Dendritic cell treated with granulocyte-macrophage colony-stimulating factor and Interleukin-4, amounts not matched to agents 40 ng/mL and 50 ng/mL, for 4 days (primary cell): Measurements from ENCODE around the gene VWA3B.
A peak's percentile ranks its signal among the peaks of the same experiment; 100 is the strongest.

ENCODE experiments used
- H3K27ac Mint-ChIP-seq: one replicate; pipeline ENCODE4 v1.8.0; 2022; ENCODE audit warnings: mild to moderate bottlenecking, mixed read lengths
- H3K27me3 Mint-ChIP-seq: one replicate; pipeline ENCODE4 v1.8.0; 2022; ENCODE audit warnings: mild to moderate bottlenecking, mixed read lengths
- H3K36me3 Mint-ChIP-seq: one replicate; pipeline ENCODE4 v1.8.0; 2022; ENCODE audit warnings: low read depth, mixed read lengths
- H3K4me1 Mint-ChIP-seq: one replicate; pipeline ENCODE4 v1.8.0; 2022; ENCODE audit warnings: low read depth, mixed read lengths
- H3K4me3 Mint-ChIP-seq: one replicate; pipeline ENCODE4 v1.8.0; 2022; ENCODE audit warnings: mild to moderate bottlenecking, moderate library complexity, mixed read lengths
- H3K9me3 Mint-ChIP-seq: one replicate; pipeline ENCODE4 v1.8.0; 2022; ENCODE audit warnings: mixed read lengths
- intact Hi-C: fragments of 100-400 bp; cut with micrococcal nuclease; formaldehyde crosslinking; loops from one replicate; pipeline ENCODE4 v1.15.0; 2022

The VWA3B gene

DNA sequence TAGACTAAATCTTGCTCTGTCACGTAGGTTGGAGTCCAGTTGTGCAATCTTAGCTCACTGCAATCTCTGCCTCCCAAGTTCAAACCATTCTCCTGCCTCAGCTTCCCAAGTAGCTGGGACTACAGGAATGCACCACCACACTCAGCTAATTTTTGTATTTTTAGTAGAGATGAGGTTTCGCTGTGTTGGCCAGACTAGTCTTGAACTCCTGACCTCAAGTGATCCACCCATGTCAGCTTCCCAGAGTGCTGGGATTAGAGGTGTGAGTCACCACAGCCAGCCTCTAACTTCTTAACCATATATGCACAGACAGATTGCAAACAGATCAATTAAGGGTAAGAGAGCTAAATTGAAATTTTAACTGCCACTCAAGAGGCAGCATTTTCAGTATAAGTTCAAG, 237.2 kb downstream of the VWA3B start:
- Mint-ChIP-seq H3K27me3 (peaks cover 20% of the 10 kb centered on the region), H3K9me3 (peaks cover 48% of the 10 kb centered on the region), H3K4me1 (no peaks in the 10 kb centered on the region), H3K36me3 (no peaks in the 10 kb centered on the region), H3K27ac (no peak overlapping the region), H3K4me3 (no peak overlapping the region)
- intact Hi-C loops = no loop called here

GRCh38 chr2:98327776-98328175, 240.8 kb downstream of the VWA3B start:
- Mint-ChIP-seq H3K4me3 (no peak overlapping the region), H3K9me3 (peaks cover 12% of the 10 kb centered on the region), H3K27me3 (peaks cover 28% of the 10 kb centered on the region), H3K36me3 (no peaks in the 10 kb centered on the region), H3K4me1 (no peaks in the 10 kb centered on the region), H3K27ac (no peak overlapping the region)
- intact Hi-C loops = no loop called here

GRCh38 chr2:98329549-98329948, 242.6 kb downstream of the VWA3B start:
- no peaks in the 10 kb centered on the region for H3K9me3 Mint-ChIP-seq
- H3K27me3 Mint-ChIP-seq = peaks cover 28% of the 10 kb centered on the region
- H3K4me3 Mint-ChIP-seq = no peak overlapping the region
- no peak overlapping the region for H3K27ac Mint-ChIP-seq
- no peaks in the 10 kb centered on the region for H3K36me3 Mint-ChIP-seq
- intact Hi-C loops = no loop called here
- no peaks in the 10 kb centered on the region for H3K4me1 Mint-ChIP-seq

DNA sequence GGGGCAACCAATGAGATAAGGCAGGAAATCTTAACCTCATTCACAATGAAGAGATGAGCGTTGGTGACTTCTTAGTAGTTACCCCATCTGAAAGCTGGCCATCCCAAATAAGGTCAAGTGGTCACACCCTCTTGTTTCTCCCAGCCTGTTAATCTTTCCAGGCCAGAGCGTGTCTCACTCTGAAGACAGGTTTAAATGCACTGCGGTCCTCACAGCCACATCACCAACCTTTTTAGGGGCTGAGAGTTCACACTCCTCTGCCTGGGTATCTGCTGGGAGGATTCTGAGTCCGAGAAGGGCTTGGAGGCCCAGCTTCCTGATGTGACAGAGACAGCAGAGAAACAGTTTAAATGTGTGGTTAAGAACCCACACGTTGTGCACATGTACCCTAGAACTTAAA, 246.0 kb downstream of the VWA3B start:
- H3K4me1 Mint-ChIP-seq = no peaks in the 10 kb centered on the region
- H3K27me3 Mint-ChIP-seq = peaks cover 33% of the 10 kb centered on the region
- no peak overlapping the region for H3K27ac Mint-ChIP-seq
- no peak overlapping the region for H3K4me3 Mint-ChIP-seq
- intact Hi-C loops = no loop called here
- H3K9me3 Mint-ChIP-seq = no peaks in the 10 kb centered on the region
- H3K36me3 Mint-ChIP-seq = no peaks in the 10 kb centered on the region

DNA sequence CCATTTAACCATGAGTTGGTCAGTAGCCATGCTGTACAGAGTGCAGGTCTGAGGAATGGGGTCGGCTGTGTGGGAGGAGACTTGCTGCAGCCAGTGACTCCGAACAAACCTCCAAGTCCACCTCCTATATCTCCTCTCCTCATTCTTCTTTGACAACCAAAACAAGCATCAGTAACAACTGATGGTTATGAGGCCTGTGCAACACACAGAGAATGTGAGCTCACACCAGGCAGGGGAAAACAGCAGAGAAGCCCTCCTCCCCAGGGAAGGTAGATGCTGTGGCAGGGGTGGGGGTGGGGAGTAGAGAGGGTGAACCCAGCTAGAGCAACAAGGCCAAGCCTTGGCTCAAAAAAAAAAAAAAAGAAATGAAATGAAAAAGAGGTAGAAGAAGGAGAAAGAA, 247.0 kb downstream of the VWA3B start:
- H3K36me3 Mint-ChIP-seq = no peaks in the 10 kb centered on the region
- H3K4me3 Mint-ChIP-seq = no peak overlapping the region
- intact Hi-C loops = no loop called here
- no peaks in the 10 kb centered on the region for H3K9me3 Mint-ChIP-seq
- no peaks in the 10 kb centered on the region for H3K4me1 Mint-ChIP-seq
- H3K27ac Mint-ChIP-seq = no peak overlapping the region
- peaks cover 37% of the 10 kb centered on the region for H3K27me3 Mint-ChIP-seq

DNA sequence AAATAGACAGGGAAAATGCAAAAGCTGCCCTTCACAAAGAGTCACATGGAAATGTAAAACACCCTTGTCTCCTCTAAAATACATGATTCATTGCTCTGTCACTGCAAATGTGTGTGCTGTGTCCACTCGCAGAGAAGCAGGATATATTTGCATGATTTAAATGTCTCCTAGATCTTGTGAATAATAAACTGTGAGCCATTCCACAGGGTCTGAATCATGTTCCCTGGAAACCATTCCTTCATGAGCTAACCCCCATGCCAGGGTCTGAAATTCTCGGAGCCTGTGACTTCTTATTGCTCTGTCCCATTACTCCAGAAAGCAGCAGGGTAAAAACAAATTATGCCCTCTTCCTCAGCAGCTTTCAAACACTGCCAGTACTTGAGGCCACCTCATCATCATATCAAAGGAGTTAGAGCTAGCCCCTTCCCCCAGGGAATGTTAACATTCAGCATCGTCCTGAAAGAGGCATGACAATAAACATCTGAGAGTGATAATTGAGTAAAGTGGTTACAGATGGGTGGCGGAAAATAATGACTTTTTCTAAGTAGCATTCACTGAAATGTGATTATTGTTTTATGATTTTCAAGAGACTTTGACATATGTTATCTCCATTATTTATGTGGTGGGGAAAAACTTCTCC, 247.6 kb downstream of the VWA3B start:
- H3K36me3 Mint-ChIP-seq = no peaks in the 10 kb centered on the region
- H3K4me1 Mint-ChIP-seq = no peaks in the 10 kb centered on the region
- H3K4me3 Mint-ChIP-seq = no peak overlapping the region
- no peaks in the 10 kb centered on the region for H3K9me3 Mint-ChIP-seq
- peaks cover 43% of the 10 kb centered on the region for H3K27me3 Mint-ChIP-seq
- H3K27ac Mint-ChIP-seq = no peak overlapping the region
- intact Hi-C loops = no loop called here

DNA sequence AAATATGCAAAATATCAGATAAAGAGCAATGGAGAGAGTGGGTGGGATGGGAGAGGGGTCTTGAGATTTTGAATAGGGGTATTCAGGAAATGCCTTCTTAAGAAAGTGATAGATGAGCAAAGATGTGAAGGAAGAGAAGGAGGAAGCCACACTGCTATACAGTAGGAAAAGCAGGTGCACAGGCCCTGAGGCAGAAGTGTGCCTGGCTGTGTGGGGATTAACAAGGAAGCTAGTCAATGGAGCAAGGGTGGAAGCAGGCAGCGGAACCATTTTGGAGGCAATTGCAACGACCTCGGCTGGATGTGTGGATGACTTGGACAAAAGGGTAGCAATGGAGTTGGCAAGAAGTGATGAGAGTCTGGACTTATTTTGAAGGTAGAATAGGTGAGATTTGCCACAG, 248.3 kb downstream of the VWA3B start:
- Mint-ChIP-seq H3K4me3 (no peak overlapping the region), H3K9me3 (no peaks in the 10 kb centered on the region), H3K4me1 (no peaks in the 10 kb centered on the region), H3K27ac (no peak overlapping the region), H3K36me3 (no peaks in the 10 kb centered on the region), H3K27me3 (peaks cover 42% of the 10 kb centered on the region)
- intact Hi-C loops = no loop called here

DNA sequence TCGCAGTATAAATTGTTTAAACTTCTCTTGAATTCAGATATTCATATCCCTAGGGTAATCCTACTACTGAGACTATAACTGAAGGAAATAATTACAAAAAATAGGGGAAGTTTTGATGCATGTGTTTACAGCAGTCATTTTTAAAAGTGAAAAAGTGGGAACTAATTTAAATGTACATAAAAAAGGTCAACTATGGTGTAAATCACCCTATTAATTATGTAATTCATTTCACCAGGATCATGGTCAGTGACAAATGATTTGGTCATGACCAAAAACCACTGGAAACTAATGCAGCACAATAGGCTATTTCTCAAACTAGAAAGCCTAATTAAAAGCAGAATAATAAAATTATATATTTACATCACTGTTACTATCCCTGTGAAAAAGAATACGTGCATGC, 254.3 kb downstream of the VWA3B start:
- Mint-ChIP-seq H3K27me3 (peaks cover 55% of the 10 kb centered on the region), H3K4me3 (no peak overlapping the region), H3K36me3 (no peaks in the 10 kb centered on the region), H3K9me3 (no peaks in the 10 kb centered on the region), H3K27ac (no peak overlapping the region), H3K4me1 (peaks cover 3% of the 10 kb centered on the region)
- intact Hi-C loops = no loop called here

- Mint-ChIP-seq H3K9me3 (no peaks in the 10 kb centered on the region), H3K27ac (no peak overlapping the region), H3K4me1 (peaks cover 16% of the 10 kb centered on the region), H3K4me3 (no peak overlapping the region), H3K27me3 (peaks cover 68% of the 10 kb centered on the region), H3K36me3 (no peaks in the 10 kb centered on the region)
- intact Hi-C loops = no loop called here
Measured at GRCh38 chr2:98343285-98343684, 256.3 kb downstream of the VWA3B start.

- intact Hi-C loops = no loop called here
- Mint-ChIP-seq H3K27ac (no peak within 1 kb of the TSS), H3K4me3 (peak within 1 kb of the TSS; percentile 46), H3K36me3 (no peaks in the 10 kb centered on the region), H3K4me1 (peaks cover 23% of the 10 kb centered on the region), H3K9me3 (no peaks in the 10 kb centered on the region), H3K27me3 (peaks cover 87% of the 10 kb centered on the region)
Measured at GRCh38 chr2:98346311-98347236, 259.6 kb downstream of the VWA3B start, which contains the start of gene CNGA3. CNGA3 (plus strand) TSS chr2:98346456; CDS start chr2:98369976, 23,520 bp downstream.

DNA sequence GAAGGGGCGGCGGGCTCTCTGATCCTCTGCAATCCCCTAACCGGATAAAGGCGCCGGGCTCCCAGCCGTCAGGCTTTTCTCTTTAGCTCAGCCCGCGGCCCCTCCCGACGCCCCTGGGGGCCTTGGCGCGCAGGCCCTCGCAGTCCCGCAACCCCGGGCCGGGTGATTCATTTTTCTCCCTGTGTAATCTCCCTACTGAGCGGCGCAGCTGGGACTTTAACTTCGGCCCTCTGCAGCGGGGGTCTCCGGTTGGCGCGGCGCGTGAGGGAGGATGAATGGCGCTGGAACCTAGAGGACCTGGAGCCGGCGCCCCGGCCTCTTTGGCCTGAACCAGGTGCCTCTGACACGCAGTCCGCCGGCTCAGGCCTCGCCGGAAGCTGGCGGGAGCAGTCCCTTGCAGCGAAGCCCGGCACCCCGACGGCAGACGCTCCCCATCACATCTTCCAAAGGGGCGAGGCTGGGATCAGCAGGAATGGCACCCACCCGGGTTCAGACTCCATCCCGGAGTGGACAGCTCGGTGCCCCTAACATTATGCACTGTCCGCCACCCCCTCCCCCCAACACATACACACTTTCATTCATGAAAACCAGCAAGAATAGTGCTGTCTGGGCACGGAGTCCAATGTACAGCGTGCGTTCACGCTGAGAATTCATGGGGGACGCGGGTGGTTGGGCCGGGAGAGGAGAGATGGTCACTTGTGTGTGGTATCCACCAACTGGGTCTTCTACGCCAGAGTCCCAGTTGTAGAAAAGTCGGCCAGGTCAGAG, 260.5 kb downstream of the VWA3B start:
- H3K36me3 Mint-ChIP-seq = no peaks in the 10 kb centered on the region
- peaks cover 92% of the 10 kb centered on the region for H3K27me3 Mint-ChIP-seq
- H3K4me3 Mint-ChIP-seq = no peak overlapping the region
- H3K9me3 Mint-ChIP-seq = no peaks in the 10 kb centered on the region
- peaks cover 23% of the 10 kb centered on the region for H3K4me1 Mint-ChIP-seq
- no peak overlapping the region for H3K27ac Mint-ChIP-seq
- intact Hi-C loops = no loop called here

DNA sequence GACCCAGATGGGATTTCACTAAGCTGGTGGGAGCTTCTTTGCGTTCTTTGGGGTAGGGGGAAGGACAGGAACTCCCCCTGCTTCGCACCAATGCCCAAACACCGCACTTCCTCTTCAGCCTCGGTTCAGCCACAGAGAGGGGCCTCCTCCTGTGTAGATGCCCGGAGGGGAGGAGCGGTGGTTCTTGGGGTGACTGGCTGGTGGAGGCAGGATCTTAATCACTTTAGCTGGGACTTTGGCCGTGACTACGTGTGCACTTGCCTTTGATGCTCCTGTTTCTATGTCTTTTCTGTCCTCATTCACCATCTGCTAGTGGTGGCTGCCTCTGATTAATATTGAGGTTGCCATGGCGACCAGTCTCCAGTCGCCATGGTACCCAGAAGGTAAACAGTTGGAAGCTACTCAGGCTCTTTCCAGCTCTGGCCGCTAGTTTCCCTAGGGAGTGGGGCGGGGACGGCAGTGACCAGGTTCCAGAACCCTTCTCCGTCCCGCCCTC, 261.1 kb downstream of the VWA3B start:
- H3K9me3 Mint-ChIP-seq = no peaks in the 10 kb centered on the region
- H3K27me3 Mint-ChIP-seq = peaks cover 88% of the 10 kb centered on the region
- no peaks in the 10 kb centered on the region for H3K36me3 Mint-ChIP-seq
- intact Hi-C loops = no loop called here
- H3K4me1 Mint-ChIP-seq = peaks cover 23% of the 10 kb centered on the region
- H3K27ac Mint-ChIP-seq = no peak overlapping the region
- no peak overlapping the region for H3K4me3 Mint-ChIP-seq

GRCh38 chr2:98350411-98350810, 263.4 kb downstream of the VWA3B start:
- H3K27ac Mint-ChIP-seq = no peak overlapping the region
- no peak overlapping the region for H3K4me3 Mint-ChIP-seq
- intact Hi-C loops = no loop called here
- H3K27me3 Mint-ChIP-seq = peaks cover 72% of the 10 kb centered on the region
- peaks cover 23% of the 10 kb centered on the region for H3K4me1 Mint-ChIP-seq
- no peaks in the 10 kb centered on the region for H3K9me3 Mint-ChIP-seq
- H3K36me3 Mint-ChIP-seq = no peaks in the 10 kb centered on the region

GRCh38 chr2:98355881-98356280, 268.9 kb downstream of the VWA3B start:
- intact Hi-C loops = no loop called here
- Mint-ChIP-seq H3K27ac (no peak overlapping the region), H3K9me3 (no peaks in the 10 kb centered on the region), H3K4me1 (peaks cover under 1% of the 10 kb centered on the region), H3K27me3 (peaks cover 38% of the 10 kb centered on the region), H3K36me3 (no peaks in the 10 kb centered on the region), H3K4me3 (no peak overlapping the region)
